DMS114 treated with DMSO at 0.1 percent for 48 hours (cell line): ENCODE measurements around the gene HMCN1.

Source experiments
- DNase-seq: peaks from one replicate; lab custom pipeline; 2025; ENCODE audit not compliant: unreplicated experiment; lab: John Stamatoyannopoulos, UW

The HMCN1 gene

DNA sequence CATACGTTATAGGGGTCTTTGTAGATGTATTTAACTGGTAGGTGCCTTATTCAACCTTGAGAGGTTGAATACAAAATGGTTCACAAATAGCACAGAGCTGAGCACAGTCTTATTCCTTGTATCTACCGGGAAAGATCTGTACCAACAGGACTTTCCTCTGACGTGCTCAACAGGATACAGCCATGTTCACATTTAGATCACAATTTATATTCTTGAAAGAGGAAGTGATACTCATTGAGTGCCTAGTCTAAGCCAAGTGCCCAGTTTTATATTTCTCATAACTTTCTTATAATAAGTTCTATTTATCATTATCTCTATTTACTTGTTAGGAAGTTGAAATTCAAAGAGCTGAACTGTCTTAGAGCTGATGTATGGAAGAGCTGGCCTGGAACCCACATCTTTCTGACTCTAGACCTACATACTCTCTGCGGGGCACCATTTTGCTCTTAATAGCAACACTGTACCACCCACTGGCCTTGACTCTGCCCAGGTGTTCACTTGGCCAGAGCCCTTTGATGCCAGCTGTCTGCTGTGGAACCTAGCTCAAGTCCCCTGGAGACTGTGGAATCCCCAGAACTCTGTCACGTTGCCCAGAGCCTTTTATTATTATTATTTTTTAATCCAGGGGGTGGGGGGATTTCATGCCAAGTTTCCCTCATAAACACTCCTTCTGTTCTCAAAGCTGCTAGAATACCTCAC is 484.6 kb downstream of the HMCN1 start:
- DNase-seq = no peak

DNA sequence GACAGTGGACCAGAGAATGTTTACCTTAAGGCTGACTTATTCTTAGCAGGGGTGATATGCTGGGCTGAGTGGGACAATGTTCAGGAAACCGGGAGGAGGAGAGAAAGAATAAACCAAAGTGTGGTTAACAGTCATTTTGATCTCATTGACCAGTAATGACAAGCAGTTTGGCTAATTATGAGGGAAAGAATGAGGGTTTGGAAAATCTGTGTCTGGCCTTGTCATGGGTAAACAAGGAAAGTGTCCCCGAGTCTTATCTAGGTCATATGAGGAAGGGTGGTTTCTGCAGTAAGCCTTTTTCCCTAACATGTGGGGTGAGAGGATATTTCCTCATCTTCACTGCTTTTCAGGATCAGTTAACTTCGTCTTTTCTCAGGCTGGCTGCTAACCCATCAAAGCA is 485.9 kb downstream of the HMCN1 start:
- DNase-seq = no peak

DNA sequence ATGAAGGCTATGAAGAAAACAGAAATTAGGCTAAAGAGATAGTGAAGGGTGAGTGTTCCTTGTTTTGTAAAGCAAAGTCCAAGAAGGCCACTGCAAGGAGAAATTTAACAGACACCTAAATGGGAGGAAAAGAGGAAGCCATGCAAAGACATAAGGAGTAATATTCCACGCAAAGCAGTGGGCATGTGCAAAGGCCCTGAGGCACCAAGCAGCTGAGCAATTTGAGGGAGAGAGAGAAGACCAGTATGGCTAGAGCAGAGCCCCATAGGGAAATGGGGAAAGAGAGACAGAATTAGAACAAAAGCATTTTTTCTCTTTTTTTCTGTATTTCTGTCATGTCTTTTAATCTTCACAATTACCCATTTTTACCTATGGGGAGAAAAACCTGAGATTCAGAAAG is 486.7 kb downstream of the HMCN1 start:
- DNase-seq = no peak

DNA sequence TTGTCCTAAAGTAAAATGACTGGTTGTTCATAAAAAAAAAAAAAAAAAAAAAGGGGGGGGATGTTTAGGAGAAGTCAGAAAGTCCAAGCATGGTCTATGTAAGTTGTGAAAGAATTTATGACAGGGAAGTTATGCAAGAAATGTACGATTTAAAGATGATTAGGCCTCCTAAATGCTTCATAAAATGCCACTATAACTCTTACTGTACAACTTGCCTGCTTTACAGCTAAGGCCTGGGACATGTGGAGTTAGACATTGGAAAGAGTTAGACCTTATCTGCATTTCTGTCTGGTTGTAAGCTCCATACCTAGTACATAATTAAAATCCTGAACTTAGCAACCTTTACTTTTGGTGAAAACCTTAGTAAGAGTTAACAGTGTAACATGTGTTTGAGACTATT is 490.9 kb downstream of the HMCN1 start:
- DNase-seq = no peak

DNA sequence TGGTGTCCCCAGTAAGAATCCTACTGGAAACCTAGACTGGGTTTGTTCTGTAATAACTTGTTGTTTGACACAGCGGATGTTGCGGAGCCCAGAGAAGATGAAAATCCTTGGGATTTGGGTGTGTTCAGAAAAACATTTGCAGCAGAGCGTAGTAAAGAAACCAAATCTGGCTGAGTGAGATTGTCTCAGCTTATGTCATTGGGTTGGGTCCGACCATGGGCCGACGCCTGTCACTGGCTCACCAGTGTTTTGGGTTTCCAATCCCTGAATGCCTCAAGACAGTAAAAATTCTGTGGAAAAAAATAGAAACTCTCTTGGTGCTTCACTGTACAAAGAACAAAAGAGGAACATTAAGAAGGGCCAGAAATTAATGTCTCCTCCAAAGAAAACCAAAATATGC is 494.6 kb downstream of the HMCN1 start:
- no peak for DNase-seq

DNA sequence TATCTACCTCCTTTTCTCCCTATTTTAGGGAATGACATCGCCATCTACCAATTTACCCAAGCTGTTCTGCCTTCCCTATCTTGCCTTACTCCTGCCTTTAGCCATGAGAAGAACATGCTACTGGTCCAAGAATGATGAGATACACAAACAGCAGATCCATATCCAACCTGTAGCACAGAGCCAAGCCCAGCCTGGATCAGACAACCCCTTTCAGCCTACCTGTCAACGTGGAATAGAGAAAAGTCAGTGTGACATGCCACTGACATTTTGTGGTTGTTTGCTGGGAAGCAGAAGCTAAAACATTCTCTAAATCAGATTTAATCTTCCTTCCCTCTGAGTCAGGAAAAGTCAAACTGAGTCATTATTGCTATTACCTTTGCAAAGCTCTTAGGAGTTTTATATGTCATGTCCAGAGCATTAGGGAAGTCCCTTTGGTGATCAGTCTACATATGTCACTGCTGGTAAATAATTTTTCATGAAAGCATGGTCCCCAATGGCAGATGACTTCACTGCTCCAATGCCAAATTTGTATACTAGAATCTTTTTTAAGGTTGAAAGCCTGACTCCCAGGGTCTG is 497.8 kb downstream of the HMCN1 start:
- DNase-seq = no peak

DNA sequence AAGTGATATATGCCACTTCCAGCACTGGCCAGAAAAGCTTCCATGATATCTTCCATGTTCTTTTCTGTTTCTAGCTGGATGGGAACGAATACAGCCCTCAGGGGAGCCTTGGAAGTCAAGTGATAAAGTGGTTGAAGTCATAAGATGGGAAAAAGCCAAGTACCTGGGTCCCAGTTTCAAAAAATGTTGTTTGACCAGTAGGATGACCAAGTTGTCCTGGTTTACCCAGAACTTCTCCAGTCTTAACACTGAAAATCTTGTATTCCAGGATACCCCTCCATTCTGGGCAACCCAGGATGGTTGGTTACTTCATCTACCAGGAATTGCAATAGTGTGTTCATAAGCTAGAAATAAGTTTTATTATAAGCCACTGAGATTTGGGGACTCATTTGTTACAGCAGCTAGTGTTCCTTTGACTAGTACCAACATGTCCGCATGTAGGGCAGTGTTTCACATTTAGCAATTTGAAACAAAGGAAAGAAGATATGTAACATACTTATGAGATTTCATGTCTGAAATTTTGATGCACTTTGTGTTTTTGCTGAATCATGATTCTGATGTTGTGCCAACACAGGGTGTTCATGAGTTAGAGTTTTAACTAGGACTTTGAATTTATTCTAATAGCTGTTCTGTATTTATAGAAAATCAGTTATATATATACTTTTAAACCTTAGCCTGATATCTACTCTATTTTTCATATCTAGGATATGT is 500.9 kb downstream of the HMCN1 start:
- no peak for DNase-seq

DNA sequence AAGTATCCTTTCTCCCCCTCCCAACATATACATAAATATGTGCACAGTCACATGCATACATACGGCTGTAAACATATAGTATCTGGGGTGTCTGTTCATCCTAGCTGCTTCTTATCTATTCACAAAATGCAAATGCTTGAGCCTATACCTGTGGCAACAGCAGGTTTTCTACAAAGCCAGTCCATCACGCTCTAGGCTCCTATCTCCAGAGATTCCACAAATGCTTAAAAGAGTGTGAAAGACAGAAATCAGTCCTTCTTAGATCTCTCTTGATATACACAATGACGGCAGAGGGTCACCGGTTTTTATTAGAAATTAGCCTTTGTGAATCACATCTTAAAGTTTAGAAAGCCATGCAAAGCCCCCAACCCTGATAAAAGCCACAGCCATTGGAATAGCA is 501.5 kb downstream of the HMCN1 start:
- DNase-seq = no peak

DNA sequence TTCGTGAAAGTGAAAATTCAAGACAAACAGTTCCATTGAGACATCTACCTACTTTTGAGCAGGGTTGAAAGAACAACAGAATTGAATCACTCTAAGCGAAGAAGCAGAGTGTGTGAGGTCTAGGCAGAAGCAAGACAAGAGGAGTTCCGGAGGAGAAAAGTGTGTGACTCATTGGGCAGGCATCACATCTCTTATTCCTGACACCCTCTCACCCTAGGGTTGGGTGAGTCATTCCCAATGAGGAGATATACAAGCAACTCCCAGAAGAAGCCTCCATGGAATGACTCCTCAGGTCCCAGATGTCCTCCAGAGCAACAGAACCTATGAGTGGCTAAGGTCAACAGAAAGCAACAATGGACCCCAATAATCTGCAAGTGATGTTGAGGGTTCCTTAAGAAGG is 502.7 kb downstream of the HMCN1 start:
- DNase-seq = no peak

DNA sequence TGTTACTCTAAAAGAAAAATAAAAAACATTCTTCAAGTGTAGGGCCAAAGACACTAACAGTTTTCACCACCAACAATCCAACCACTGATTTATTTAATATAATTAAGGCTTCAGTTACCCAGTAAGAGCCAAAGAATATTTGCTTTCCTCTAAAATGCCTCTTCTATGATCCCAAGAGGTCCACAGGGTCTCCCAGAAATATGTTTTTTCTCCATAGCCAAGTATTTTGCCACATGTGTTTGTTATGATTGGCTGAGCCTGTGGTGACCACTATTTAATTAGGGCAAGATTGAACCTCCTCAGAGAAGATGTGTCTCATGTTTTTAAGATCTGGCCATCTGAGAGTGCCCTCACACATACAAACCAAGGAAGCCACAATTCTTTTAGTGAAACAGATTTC is 505.0 kb downstream of the HMCN1 start:
- no peak for DNase-seq

DNA sequence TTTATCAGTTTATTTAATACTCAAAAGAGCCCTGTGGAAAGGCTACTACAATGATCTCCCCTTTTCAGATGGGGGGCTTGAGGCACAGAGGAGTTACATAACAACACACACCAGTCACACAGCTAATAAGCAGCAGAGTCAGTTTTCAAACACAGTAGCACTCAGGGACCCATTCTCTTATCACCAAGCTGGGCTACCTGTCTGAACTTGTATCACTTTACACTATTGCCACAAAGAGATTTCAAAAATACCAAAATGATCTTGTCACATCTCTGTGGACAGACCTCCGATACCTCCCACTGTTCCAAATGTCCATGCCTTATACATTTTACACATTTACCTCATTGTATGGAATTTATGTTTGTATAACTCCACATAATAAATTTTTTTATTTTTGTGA is 506.2 kb downstream of the HMCN1 start:
- no peak for DNase-seq
